Measurements from ENCODE around the gene GNAZ.

DNA sequence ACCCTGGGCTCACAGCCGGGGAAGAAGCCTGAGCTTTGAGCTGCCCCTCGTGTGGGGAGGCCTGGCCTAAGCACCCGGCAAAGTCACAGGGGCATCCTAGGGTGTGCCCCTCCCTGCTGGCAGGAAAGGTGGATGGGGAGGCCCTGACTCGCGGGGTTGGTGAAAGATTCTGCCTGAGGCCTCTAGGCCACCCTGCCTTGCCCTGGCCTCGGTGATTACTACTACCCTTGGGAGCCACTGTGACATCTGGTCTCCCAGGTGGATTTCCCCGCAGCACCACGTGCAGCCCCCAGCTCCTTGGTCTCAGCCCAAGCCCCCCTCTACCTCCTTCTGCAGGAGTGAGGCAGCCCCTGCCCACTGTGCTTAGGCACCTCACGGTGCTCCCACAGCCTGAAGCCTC is 23.9 kb downstream of the GNAZ start:
- TF ChIP-seq, protein P1, sequence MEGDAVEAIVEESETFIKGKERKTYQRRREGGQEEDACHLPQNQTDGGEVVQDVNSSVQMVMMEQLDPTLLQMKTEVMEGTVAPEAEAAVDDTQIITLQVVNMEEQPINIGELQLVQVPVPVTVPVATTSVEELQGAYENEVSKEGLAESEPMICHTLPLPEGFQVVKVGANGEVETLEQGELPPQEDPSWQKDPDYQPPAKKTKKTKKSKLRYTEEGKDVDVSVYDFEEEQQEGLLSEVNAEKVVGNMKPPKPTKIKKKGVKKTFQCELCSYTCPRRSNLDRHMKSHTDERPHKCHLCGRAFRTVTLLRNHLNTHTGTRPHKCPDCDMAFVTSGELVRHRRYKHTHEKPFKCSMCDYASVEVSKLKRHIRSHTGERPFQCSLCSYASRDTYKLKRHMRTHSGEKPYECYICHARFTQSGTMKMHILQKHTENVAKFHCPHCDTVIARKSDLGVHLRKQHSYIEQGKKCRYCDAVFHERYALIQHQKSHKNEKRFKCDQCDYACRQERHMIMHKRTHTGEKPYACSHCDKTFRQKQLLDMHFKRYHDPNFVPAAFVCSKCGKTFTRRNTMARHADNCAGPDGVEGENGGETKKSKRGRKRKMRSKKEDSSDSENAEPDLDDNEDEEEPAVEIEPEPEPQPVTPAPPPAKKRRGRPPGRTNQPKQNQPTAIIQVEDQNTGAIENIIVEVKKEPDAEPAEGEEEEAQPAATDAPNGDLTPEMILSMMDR (IDR thresholded peaks at IDR 0.05): no peak
- TF ChIP-seq EP300 (IDR thresholded peaks at IDR 0.05) (no peak), POLR2A (IDR thresholded peaks at IDR 0.05) (no peak)
